GM18498 (cell line): ENCODE data around the gene CENPH.
"Not testable (repeated sequence)": the region's sequence is repeated elsewhere in the genome, so short reads cannot be mapped to it uniquely, and the experiment has no call there.

Experiments used
- ATAC-seq: cut with Tn5 transposase; IDR thresholded peaks from one replicate; pipeline ENCODE4 v1.9.1; 2021; ENCODE audit warnings: mild to moderate bottlenecking, moderate library complexity; ENCODE audit not compliant: unreplicated experiment

CENPH gene

GRCh38 chr5:69206528-69207190 is 17.3 kb downstream of the CENPH start:
- ATAC-seq, result no peak

- no peak for ATAC-seq
These were observed 20.2 kb downstream of the CENPH start for GRCh38 chr5:69209602-69210001.

DNA sequence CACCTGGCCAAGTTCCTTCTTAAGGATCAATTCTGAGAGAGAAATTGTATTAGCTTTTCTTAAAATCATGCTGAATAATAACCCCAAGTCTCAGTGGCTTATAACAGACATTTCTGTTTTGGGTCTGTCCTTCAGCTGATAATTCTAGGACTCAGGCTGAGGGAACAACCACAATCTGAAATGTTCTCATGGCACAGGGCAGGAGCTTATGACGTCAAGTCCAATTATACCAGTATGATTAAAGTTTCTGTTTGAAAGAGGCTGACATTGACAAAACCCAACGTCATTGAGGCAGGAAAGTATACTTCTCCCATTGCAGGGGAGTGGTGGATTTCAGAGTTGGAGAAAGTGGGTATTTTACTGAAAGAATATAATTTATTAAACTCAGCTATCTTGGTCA is 21.8 kb downstream of the CENPH start:
- ATAC-seq, result no peak

DNA sequence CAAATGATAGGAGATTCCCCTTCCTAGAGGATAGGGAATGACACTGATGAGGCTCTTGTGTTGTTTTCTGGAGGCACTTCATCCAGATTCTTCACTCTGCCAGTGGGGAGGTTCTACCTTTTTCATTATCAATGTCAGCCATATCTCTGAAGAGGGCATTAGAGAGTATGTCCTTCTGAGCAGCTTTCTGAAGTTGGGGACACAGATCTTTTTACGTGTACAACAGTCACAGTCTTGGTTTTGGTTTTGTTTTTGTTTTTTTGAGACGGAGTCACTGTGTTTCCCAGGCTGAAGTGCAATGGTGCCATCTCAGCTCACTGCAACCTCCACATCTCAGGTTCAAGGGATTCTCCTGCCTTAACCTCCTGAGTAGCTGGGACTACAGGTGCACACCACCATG is 22.6 kb downstream of the CENPH start:
- ATAC-seq, result peak; percentile 54

DNA sequence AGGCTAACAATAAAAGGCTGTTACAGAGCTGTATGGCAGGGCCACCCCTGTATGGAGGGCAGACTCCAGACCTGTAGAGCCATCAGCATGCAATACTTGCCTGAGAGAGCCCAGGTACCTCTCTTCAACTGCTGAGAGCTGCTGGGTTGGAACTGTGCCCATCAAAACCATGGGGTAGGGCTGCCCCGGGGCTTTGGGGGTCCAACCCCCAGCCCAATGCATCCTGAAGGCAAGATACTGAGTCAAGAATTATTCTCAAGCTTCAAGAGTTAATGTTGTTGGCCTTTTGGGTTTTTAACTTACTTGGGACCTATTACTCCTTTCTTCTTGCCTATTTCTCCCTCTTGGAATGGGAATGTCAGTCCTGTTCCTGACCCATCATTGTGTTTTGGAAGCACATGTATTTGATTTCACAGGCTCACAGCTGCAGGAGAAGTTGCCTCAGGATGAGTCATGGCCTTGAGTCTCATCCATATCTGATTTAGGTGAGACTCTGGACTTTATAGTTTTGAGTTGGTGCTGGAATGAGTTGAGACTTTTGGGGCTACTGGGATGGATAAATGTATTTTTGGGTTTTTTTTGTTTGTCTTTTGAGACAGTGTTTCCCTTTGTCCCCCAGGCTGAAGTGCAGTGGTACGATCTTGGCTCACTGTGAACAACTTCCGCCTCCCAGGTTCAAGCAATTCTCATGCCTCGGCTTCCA is 24.3 kb downstream of the CENPH start:
- ATAC-seq, result no peak

DNA sequence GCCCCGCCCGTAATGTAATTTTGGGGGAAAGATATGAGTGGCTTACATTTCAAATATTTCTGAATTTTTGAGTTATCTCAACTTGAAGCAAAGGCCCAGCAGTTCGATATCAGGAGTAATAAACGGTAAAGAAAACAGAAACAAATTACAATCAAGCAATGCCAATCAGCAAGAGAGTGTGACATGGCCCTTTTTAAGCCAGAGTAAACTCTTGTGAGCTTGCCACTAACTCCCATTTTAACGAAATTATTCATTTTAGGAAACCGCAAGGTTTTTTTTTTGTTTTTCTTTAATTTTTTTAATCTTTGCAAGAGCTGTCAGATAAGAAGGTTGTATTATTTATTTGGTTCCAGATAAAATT is 27.7 kb downstream of the CENPH start:
- ATAC-seq, result no peak

- ATAC-seq, result peak; percentile 91
These were observed 28.5 kb downstream of the CENPH start for GRCh38 chr5:69217548-69218526.

GRCh38 chr5:69219939-69220338 is 30.6 kb downstream of the CENPH start:
- no peak for ATAC-seq

DNA sequence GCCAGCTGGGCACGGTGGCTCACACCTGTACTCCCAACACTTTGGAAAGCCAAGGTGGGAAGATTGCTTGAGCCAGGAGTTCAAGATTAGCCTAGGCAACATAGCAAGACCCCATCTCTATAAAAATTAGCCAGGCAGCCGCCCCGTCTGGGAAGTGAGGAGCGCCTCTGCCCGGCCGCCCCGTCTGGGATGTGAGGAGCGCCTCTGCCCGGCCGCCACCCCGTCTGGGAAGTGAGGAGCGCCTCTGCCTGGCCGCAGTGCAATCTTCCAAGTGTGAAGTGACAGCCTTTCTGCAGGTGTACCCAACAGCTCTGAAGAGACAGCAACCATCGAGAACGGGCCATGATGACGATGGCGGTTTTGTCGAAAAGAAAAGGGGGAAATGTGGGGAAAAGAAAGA is 31.0 kb downstream of the CENPH start:
- not testable (repeated sequence) for ATAC-seq

DNA sequence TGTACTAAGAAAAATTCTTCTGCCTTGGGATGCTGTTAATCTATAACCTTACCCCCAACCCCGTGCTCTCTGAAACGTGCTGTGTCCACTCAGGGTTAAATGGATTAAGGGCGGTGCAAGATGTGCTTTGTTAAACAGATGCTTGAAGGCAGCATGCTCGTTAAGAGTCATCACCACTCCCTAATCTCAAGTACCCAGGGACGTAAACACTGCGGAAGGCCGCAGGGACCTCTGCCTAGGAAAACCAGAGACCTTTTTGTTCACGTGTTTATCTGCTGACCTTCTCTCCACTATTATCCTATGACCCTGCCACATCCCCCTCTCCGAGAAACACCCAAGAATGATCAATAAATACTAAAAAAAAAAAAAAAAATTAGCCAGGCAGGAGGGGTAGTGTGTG is 31.4 kb downstream of the CENPH start:
- not testable (repeated sequence) for ATAC-seq

DNA sequence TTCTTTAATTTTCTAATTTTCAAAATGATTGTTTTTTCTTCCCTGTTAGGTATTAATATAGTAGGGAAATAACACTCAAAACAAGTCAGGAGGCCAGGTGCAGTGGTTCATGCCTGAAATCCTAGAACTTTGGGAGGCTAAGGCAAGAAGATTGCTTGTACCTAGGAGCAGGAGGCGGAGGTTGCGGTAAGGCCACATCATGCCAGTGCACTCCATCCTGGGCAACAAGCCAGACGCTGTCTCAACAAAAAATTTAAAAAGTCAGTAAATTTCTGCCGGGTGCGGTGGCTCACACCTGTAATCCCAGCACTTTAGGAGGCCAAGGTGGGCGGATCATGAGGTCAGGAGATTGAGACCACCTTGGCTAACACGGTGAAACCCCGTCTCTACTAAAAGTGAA is 35.1 kb downstream of the CENPH start:
- ATAC-seq, result no peak

GRCh38 chr5:69225860-69226259 is 36.5 kb downstream of the CENPH start:
- ATAC-seq, result no peak

DNA sequence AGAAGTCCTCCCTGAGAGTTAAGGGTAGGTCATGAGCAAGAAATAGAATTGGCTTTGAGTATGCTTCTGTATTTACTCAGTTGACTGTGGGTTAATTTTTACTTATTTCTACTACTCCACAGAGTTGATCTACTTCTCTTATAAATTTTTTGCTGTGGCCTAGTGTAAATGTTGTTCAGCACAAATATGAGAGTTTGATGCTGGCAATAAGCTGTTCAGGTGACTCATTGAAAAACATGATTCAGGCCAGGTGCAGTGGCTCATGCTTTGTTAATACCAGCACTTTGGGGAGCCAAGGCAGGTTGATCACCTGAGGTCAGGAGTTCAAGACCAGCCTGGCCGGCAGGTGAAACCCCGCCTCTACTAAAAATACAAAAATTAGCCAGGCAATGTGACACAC is 40.8 kb downstream of the CENPH start:
- no peak for ATAC-seq

GRCh38 chr5:69231281-69231680 is 41.9 kb downstream of the CENPH start:
- no peak for ATAC-seq

- no peak for ATAC-seq
These were observed 42.5 kb downstream of the CENPH start for GRCh38 chr5:69231851-69232250.

DNA sequence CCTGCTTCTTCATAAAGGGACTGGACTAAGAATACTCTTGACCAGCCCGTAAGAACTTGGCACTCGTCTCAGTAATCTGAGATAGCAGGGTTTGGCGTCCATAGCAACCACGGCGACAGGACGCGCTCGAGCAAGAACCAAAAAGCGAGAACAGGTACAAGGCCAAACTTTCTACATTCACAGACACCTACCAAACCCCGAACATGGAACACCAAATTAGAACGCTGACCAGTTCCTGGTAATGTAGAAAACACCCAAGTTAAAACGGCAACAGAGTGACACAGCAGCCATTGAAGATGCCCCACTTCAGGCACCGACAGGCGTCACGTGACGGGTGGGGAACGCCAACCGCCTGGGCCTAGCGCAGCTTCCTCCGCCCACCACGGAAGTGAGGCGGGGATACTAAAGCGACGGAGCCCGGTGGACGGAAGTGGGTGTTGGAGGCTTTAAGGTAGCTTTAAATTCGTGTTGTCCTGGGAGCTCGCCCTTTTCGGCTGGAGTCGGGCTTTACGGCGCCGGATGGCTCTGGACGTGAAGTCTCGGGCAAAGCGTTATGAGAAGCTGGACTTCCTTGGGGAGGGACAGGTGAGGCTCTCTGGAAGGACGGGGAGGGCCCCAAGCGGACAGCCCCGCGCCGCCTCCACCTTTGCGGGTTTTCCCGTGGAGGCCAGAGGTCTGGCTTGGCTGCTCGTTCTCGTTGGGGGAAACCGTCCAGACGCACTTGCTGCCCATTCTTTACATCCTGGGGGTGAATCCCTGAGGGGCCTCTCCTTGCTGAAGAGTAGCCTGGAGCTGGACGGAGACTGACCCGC is 45.3 kb downstream of the CENPH start, which contains the start of gene CDK7:
TSS of gene CDK7 (plus strand) at position 430 of the 812 bp plus-strand sequence. CDS start at position 520, 90 bp downstream.
- peak; percentile 99 for ATAC-seq

- not testable (repeated sequence) for ATAC-seq
These were observed 47.4 kb downstream of the CENPH start for GRCh38 chr5:69236733-69237132.

- ATAC-seq, result no peak
These were observed 48.5 kb downstream of the CENPH start for GRCh38 chr5:69237877-69238276.

DNA sequence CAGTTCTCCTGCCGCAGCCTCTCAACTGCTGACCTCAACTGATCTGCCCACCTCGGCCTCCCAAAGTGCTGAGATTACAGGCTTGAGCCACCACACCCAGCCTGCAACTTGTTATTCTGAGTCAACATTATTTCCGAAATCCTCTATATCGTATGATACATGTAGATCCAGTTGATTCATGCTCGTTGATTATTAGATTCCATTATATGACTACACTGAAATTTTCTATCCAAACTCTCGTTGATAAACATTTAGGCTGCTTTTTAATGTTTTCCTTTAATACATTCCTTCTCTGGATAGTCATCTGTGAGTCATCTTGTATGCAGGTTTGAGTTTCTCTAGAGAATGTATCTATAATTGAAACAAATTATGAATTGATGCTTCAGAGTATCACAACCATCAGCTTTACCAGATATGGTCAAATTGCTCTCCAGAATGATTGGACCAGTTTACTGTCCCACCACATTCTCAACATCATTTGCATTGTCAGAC is 49.4 kb downstream of the CENPH start:
- ATAC-seq, result no peak

GRCh38 chr5:69242215-69242927 is 53.0 kb downstream of the CENPH start:
- ATAC-seq, result no peak
